ENCODE data around the gene HTRA3.
A peak's percentile ranks its signal among the peaks of the same experiment; 100 is the strongest.

Gene HTRA3

DNA sequence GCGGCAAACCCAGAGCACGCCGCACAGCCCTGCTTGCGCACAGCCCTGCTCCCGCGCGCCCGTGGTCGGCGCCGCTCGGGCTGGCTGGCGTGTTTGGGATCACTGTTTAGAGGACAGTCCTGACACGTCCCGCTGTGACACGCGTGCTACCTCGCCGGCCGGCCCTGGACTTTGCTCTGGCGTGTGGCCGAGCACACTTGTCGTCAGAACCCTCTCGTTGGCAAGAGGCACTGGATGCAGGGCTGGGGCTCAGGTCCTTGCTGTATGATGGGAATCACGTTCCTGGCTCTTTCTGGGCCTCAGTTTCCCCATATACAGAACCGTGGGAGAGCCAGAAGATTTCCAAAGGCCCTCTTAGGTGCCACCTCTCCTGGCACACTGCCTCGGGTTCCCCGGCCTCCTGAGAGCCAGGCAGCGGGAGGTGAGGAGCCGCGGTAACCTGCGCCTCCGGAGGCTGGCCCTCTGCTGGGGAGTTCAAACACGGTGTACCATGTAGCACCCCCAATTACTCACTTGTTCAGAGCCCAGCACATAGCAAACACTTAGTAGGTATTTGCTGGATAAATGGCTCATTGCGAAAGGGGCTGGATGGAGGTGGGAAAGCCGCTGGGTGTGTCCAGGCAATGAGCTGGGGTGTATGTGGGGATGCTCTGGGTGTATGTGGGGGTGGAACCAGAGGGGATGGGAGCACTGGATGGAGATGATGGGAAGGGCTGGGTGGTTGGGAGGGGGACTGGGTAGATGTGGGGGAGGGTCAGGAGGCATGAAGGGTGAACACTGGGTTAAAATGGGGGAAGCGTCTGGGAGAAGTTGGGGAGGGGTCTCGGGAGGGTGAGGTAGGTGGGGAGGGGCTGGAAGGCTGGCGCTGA lies 76.6 kb downstream of the HTRA3 start:
- no peaks in the 10 kb centered on the region for H3K4me1 ChIP-seq (ENCODE audit: control insufficient read depth, insufficient read depth, low read length)
- ChIA-PET CTCF (interaction anchor here (0.7 to 0.9 kb wide), 2 partner anchors 97 to 106 kb away, joined by 3 read pairs; no protein-coding TSS in a partner anchor), POLR2A (no interaction called here)
- TF ChIP-seq ZNF292 (tag by site-specific recombination; IDR thresholded peaks at IDR 0.05; ENCODE audit: borderline replicate concordance, low read depth) (no peak), ZNF394 (tag by site-specific recombination; IDR thresholded peaks at IDR 0.05; ENCODE audit: borderline replicate concordance) (no peak), EGR2 (tag by site-specific recombination; IDR thresholded peaks at IDR 0.05; ENCODE audit: low read depth) (0 out of 2 replicates have a peak, but pooled peaks have one; percentile 11), TSHZ1 (tag by site-specific recombination; IDR thresholded peaks at IDR 0.05; ENCODE audit: borderline replicate concordance) (no peak), PRDM4 (tag by site-specific recombination; IDR thresholded peaks at IDR 0.05) (no peak), ZBTB7A (tag by site-specific recombination; IDR thresholded peaks at IDR 0.05; ENCODE audit: low read depth) (no peak)
- H3K9me3 ChIP-seq (ENCODE audit: control insufficient read depth, insufficient read depth, low read depth, low read length): no peaks in the 10 kb centered on the region
- no peak overlapping the region for H3K4me3 ChIP-seq (ENCODE audit: low read depth, low read length)
- H3K36me3 ChIP-seq (ENCODE audit: control insufficient read depth in 2 of 2, insufficient read depth in 1 of 2, low read length in 2 of 2): no peaks in the 10 kb centered on the region
- no peak overlapping the region for H3K27ac ChIP-seq (ENCODE audit: extremely low read depth, low read depth, low read length)

- H3K27ac ChIP-seq (ENCODE audit: extremely low read depth, low read depth, low read length): no peak overlapping the region
- CTCF ChIA-PET: interaction anchor here (0.7 kb wide), 1 partner anchor 98 kb away, joined by 3 read pairs; no protein-coding TSS in a partner anchor
- no peaks in the 10 kb centered on the region for H3K9me3 ChIP-seq (ENCODE audit: control insufficient read depth, insufficient read depth, low read depth, low read length)
- H3K4me3 ChIP-seq (ENCODE audit: low read depth, low read length): no peak overlapping the region
- H3K36me3 ChIP-seq (ENCODE audit: control insufficient read depth in 2 of 2, insufficient read depth in 1 of 2, low read length in 2 of 2): no peaks in the 10 kb centered on the region
- H3K4me1 ChIP-seq (ENCODE audit: control insufficient read depth, insufficient read depth, low read length): no peaks in the 10 kb centered on the region
- TF ChIP-seq KLF9 (tag by site-specific recombination; IDR thresholded peaks at IDR 0.05; ENCODE audit: low read depth) (no peak), SP3 (tag by site-specific recombination; IDR thresholded peaks at IDR 0.05) (no peak), ZNF707 (tag by site-specific recombination; IDR thresholded peaks at IDR 0.05) (no peak), ZNF747 (tag by site-specific recombination; IDR thresholded peaks at IDR 0.05) (no peak)
- POLR2A ChIA-PET: no interaction called here
Observed at GRCh38 chr4:8346838-8347605, 77.5 kb downstream of the HTRA3 start.

DNA sequence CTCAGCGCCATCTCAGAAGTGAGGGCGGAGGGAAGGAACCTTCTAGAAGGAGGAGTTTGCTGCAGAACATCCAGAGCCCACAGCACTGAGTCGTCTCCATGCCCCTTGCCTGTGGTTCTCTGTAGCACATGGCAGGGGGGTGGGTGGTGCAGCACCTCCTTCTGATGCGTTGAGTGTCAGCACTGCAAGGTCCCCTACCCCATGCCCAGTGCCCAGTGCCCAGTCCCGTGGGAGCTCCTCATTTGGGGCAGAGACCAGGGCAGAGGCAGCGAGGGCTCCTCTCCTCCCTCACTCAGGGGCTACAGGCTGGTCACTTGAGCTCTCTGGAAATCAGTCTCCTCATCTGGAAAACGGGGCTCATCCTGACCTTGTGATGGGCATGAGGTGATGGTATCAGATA lies 78.1 kb downstream of the HTRA3 start:
- ChIA-PET POLR2A (no interaction called here), CTCF (no interaction called here)
- Histone ChIP-seq H3K4me3 (ENCODE audit: low read depth, low read length) (no peak overlapping the region), H3K36me3 (ENCODE audit: control insufficient read depth in 2 of 2, insufficient read depth in 1 of 2, low read length in 2 of 2) (no peaks in the 10 kb centered on the region), H3K9me3 (ENCODE audit: control insufficient read depth, insufficient read depth, low read depth, low read length) (no peaks in the 10 kb centered on the region), H3K27ac (ENCODE audit: extremely low read depth, low read depth, low read length) (no peak overlapping the region), H3K4me1 (ENCODE audit: control insufficient read depth, insufficient read depth, low read length) (no peaks in the 10 kb centered on the region)
- TF ChIP-seq IKZF3 (tag by site-specific recombination; IDR thresholded peaks at IDR 0.05): no peak
- TF ChIP-seq, protein P1, sequence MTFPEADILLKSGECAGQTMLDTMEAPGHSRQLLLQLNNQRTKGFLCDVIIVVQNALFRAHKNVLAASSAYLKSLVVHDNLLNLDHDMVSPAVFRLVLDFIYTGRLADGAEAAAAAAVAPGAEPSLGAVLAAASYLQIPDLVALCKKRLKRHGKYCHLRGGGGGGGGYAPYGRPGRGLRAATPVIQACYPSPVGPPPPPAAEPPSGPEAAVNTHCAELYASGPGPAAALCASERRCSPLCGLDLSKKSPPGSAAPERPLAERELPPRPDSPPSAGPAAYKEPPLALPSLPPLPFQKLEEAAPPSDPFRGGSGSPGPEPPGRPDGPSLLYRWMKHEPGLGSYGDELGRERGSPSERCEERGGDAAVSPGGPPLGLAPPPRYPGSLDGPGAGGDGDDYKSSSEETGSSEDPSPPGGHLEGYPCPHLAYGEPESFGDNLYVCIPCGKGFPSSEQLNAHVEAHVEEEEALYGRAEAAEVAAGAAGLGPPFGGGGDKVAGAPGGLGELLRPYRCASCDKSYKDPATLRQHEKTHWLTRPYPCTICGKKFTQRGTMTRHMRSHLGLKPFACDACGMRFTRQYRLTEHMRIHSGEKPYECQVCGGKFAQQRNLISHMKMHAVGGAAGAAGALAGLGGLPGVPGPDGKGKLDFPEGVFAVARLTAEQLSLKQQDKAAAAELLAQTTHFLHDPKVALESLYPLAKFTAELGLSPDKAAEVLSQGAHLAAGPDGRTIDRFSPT (tag by site-specific recombination; IDR thresholded peaks at IDR 0.05): no peak
- TF ChIP-seq ATF2 (tag by site-specific recombination; IDR thresholded peaks at IDR 0.05; ENCODE audit: low read depth): no peak
- TF ChIP-seq KLF7 (tag by site-specific recombination; IDR thresholded peaks at IDR 0.05; ENCODE audit: borderline replicate concordance): no peak
- no peak for TF ChIP-seq ZNF19 (tag by site-specific recombination; IDR thresholded peaks at IDR 0.05; ENCODE audit: low read depth)
- TF ChIP-seq ZNF473 (tag by site-specific recombination; IDR thresholded peaks at IDR 0.05): no peak
- TF ChIP-seq ZNF221 (tag by site-specific recombination; IDR thresholded peaks at IDR 0.05; ENCODE audit: borderline replicate concordance): no peak
- TF ChIP-seq ZNF146 (tag by site-specific recombination; IDR thresholded peaks at IDR 0.05): no peak
- TF ChIP-seq SCRT2 (tag by site-specific recombination; IDR thresholded peaks at IDR 0.05): no peak

Data from HEK293 (cell line).